SK-N-MC (cell line): ENCODE measurements around the gene CAMTA1.

Experiments used
- EZH2 ChIP-seq: fragments of 200-600 bp; sonication (generic); IDR thresholded peaks from one replicate; pipeline ENCODE4 v1.6.1; 2017; ENCODE audit warnings: antibody characterized with exemption
- FOXP2 ChIP-seq: optimal IDR thresholded peaks from 2 replicates; pipeline ENCODE3; 2011; ENCODE audit warnings: mild to moderate bottlenecking, moderate library complexity; ENCODE audit not compliant: insufficient read depth; ENCODE audit errors: extremely low read length, control extremely low read depth
- POLR2AphosphoS5 ChIP-seq: IDR thresholded peaks from 2 replicates; pipeline ENCODE4 v1.6.1; 2012; ENCODE audit warnings: mild to moderate bottlenecking, low read depth, low read length, borderline replicate concordance

- TF ChIP-seq EZH2 (no peak), POLR2AphosphoS5 (no peak), FOXP2 (no peak)
Measured at GRCh38 chr1:7688659-7689058, 903.4 kb downstream of the CAMTA1 start.
